HCT116 (cell line): ENCODE data around the gene ISX. TPM values are rescaled to one million over a fixed set of nuclear protein-coding genes. Genes with fewer than 3 reads are reported as not detected.
A peak's percentile ranks its signal among the peaks of the same experiment; 100 is the strongest.

Source experiments
- ATAC-seq: fragments of 200-7000 bp; cut with Tn5 transposase; 2 replicates; pipeline ENCODE4 v1.9.1; 2020; ENCODE audit warnings: mild to moderate bottlenecking, moderate library complexity
- BruUV-seq: library from RNA; stranded (reverse); fragments of 400-500 nt; replicated peaks from 2 replicates; lab custom pipeline; 2021; lab: Mats Ljungman, UMichigan
- CTCF ChIA-PET: fragments of 300-600 bp; sonication (Branson Sonifier 250); formaldehyde crosslinking; loops from one replicate; lab custom pipeline; 2021; ENCODE audit warnings: antibody characterized with exemption; lab: Charles Lee
- POLR2A ChIA-PET: fragments of 300-600, 350-600 bp; sonication (Branson Sonifier 250); formaldehyde crosslinking; loops from one replicate; lab custom pipeline; 2021; ENCODE audit warnings: antibody characterized with exemption; lab: Charles Lee
- RAD21 ChIA-PET, 2 experiments: fragments of 300-600 bp; sonication (Branson Sonifier 250); formaldehyde crosslinking; loops; one replicate each; lab custom pipeline; 2023; ENCODE audit warnings: low total read pairs in 2 of 2; ENCODE audit not compliant: uncharacterized antibody in 2 of 2, unreplicated experiment in 2 of 2, low non-redundant PET in 1 of 2; lab: Charles Lee
- DNase-seq: peaks from one replicate; pipeline ENCODE4 v3.0.0-alpha.2; 2010; ENCODE audit warnings: low read depth, low spot score
- H2AFZ ChIP-seq: fragments of 200-600 bp; shearing (Covaris generic), sonication (generic); 2 replicates; pipeline ENCODE4 v1.6.1; 2017; ENCODE audit warnings: low read depth, mixed run types, mixed read lengths, antibody characterized with exemption, low read length; ENCODE audit not compliant: poor library complexity, severe bottlenecking
- H3K27ac ChIP-seq: 2 replicates; pipeline ENCODE4 v1.5.1; 2012; ENCODE audit warnings: low read depth, low read length
- H3K27me3 ChIP-seq: fragments of 200-600 bp; sonication (generic); 2 replicates; pipeline ENCODE4 v1.6.1; 2016; ENCODE audit warnings: mixed run types, low read length, mixed read lengths; ENCODE audit not compliant: insufficient read depth
- H3K36me3 ChIP-seq, 2 experiments: fragments of 200-500 bp in 1 of 2; fragments of 200-600 bp in 1 of 2; sonication (Bioruptor generic) in 1 of 2; sonication (generic) in 1 of 2; 2 replicates each; pipeline versions ENCODE4 v1.5.1 to v1.6.1; 2014 to 2016; ENCODE audit warnings: low read length in 2 of 2, inconsistent platforms in 1 of 2, mixed read lengths in 1 of 2, mixed run types in 1 of 2; ENCODE audit not compliant: insufficient read depth in 2 of 2, control insufficient read depth in 1 of 2
- H3K4me1 ChIP-seq, 2 experiments: fragments of 200-600 bp in 1 of 2; sonication (generic) in 1 of 2; 2 replicates each; pipeline versions ENCODE4 v1.5.1 to v1.6.1; 2012 to 2017; ENCODE audit warnings: low read length in 2 of 2, inconsistent platforms in 1 of 2, mild to moderate bottlenecking in 1 of 2, mixed read lengths in 1 of 2, mixed run types in 1 of 2, moderate library complexity in 1 of 2; ENCODE audit not compliant: insufficient read depth in 2 of 2, control insufficient read depth in 1 of 2
- H3K4me2 ChIP-seq: fragments of 200-600 bp; sonication (generic); 2 replicates; pipeline ENCODE4 v1.6.1; 2017; ENCODE audit warnings: mixed run types, low read length, mixed read lengths
- H3K4me3 ChIP-seq, 2 experiments: fragments of 200-600 bp in 1 of 2; sonication (generic) in 1 of 2; replicated peaks in 1 of 2; 2 replicates each; pipeline ENCODE4 v1.5.1; 2011 to 2016; ENCODE audit warnings: low read length in 2 of 2, control low read depth in 1 of 2, low read depth in 1 of 2, mild to moderate bottlenecking in 1 of 2, mixed read lengths in 1 of 2, mixed run types in 1 of 2
- H3K79me2 ChIP-seq: fragments of 200-600 bp; sonication (generic); 2 replicates; pipeline ENCODE4 v1.6.1; 2017; ENCODE audit warnings: mild to moderate bottlenecking, mixed run types, low read length, moderate library complexity, mixed read lengths; ENCODE audit not compliant: insufficient read depth
- H3K9ac ChIP-seq: fragments of 200-600 bp; sonication (generic); 2 replicates; pipeline ENCODE4 v1.6.1; 2016; ENCODE audit warnings: low read length, mixed read lengths
- H3K9me2 ChIP-seq: fragments of 200-600 bp; sonication (generic), shearing (Covaris generic); 2 replicates; pipeline ENCODE4 v1.6.1; 2017; ENCODE audit warnings: mixed run types, mild to moderate bottlenecking, moderate library complexity; ENCODE audit not compliant: insufficient read depth
- H3K9me3 ChIP-seq, 2 experiments: fragments of 200-500 bp in 1 of 2; fragments of 200-600 bp in 1 of 2; sonication (Bioruptor generic) in 1 of 2; sonication (generic) in 1 of 2; 2 replicates each; pipeline ENCODE4 v1.6.1; 2014 to 2017; ENCODE audit warnings: low read length in 2 of 2, mixed read lengths in 2 of 2, inconsistent platforms in 1 of 2, low read depth in 1 of 2, mild to moderate bottlenecking in 1 of 2, mixed run types in 1 of 2, moderate library complexity in 1 of 2; ENCODE audit not compliant: control insufficient read depth in 1 of 2, insufficient read depth in 1 of 2
- H4K20me1 ChIP-seq: fragments of 200-600 bp; sonication (generic), shearing (Covaris generic); 2 replicates; pipeline ENCODE4 v1.6.1; 2017; ENCODE audit warnings: mixed run types, mild to moderate bottlenecking, moderate library complexity; ENCODE audit not compliant: insufficient read depth
- ELF1 ChIP-seq: IDR thresholded peaks from 2 replicates; pipeline ENCODE4 v1.6.1; 2012; ENCODE audit warnings: low read depth, borderline replicate concordance
- JUND ChIP-seq: IDR thresholded peaks from 2 replicates; pipeline ENCODE4 v1.6.1; 2012
- RAD21 ChIP-seq: IDR thresholded peaks from 2 replicates; pipeline ENCODE4 v1.6.1; 2012; ENCODE audit warnings: low read depth, mild to moderate bottlenecking
- ZFX ChIP-seq: fragments of 450-650 bp; IDR thresholded peaks from 2 replicates; pipeline ENCODE4 v1.6.1; 2017
- ZNF274 ChIP-seq: fragments of 200-500 bp; sonication (Bioruptor generic); IDR thresholded peaks from 2 replicates; pipeline ENCODE4 v1.6.1; 2014; ENCODE audit warnings: mild to moderate bottlenecking, low read depth, low read length, inconsistent platforms
- intact Hi-C: fragments of 100-400 bp; cut with micrococcal nuclease; formaldehyde crosslinking; loops from 2 replicates; pipeline ENCODE4 v1.10.0; 2022
- total RNA-seq: library from RNA; stranded (reverse); gene quantifications from one replicate; pipeline ENCODE4 v1.2.1, GENCODE V29; 2021; ENCODE audit not compliant: unreplicated experiment
- TF ChIP-seq, protein P1 (sequence below), 3 experiments: fragments of 200-600 bp in 1 of 3; sonication (generic) in 1 of 3; IDR thresholded peaks in 2 of 3; conservative IDR thresholded peaks in 1 of 3; 2 replicates each; pipeline ENCODE4 v1.5.1; 2012 to 2017; ENCODE audit warnings: low read depth in 2 of 3, low read length in 2 of 3, antibody characterized with exemption in 1 of 3, borderline replicate concordance in 1 of 3, control low read depth in 1 of 3, mild to moderate bottlenecking in 1 of 3, mixed read lengths in 1 of 3, mixed run types in 1 of 3, moderate library complexity in 1 of 3; ENCODE audit not compliant: insufficient read depth in 1 of 3

Gene ISX
- total RNA-seq, 1 experiment from 2014 or later: not detected

DNA sequence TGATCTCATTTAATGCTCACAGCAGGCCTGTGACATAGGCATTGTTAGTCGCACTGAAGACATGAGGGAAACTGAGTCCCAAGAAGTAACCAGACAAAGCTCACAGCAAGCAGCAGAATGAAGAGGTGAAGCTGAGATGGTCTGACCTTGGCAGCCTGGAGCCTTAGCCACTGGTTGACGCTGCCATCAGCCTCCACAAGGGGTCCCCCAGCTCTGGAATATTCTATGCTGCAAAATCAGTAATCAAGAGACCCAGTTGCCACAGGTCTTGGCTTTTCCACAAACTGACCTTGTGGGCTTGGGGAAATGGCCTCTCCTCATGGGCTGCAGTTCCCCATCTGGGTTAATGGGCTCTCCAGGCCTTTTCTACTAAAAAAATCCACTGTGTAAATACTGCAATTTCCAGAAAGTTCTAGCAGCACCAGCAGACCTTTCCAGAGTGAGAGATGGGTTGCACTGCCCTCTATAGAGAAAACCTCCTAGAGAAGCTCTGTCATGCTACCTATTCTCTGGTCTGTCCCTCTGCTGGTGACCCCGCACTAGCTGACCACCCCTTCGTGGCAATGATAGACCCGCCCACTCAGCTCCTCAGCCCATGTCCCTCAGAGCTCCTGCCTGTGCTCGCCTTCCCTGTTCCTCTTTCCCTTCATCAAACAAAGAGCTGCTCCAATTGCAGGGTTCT is 22.6 kb upstream of the ISX start:
- H3K4me1 ChIP-seq: no peaks in the 10 kb centered on the region
- H3K9me3 ChIP-seq: no peaks in the 10 kb centered on the region
- POLR2A ChIA-PET: no interaction called here
- no peak overlapping the region for H2AFZ ChIP-seq
- no peaks in the 10 kb centered on the region for H3K79me2 ChIP-seq
- H3K36me3 ChIP-seq: no peaks in the 10 kb centered on the region
- no peak overlapping the region for H3K4me2 ChIP-seq
- BruUV-seq: no TSS peak
- H3K27me3 ChIP-seq: peaks cover 10% of the 10 kb centered on the region; the same call in 1 of the 2 replicates
- TF ChIP-seq, protein P1, sequence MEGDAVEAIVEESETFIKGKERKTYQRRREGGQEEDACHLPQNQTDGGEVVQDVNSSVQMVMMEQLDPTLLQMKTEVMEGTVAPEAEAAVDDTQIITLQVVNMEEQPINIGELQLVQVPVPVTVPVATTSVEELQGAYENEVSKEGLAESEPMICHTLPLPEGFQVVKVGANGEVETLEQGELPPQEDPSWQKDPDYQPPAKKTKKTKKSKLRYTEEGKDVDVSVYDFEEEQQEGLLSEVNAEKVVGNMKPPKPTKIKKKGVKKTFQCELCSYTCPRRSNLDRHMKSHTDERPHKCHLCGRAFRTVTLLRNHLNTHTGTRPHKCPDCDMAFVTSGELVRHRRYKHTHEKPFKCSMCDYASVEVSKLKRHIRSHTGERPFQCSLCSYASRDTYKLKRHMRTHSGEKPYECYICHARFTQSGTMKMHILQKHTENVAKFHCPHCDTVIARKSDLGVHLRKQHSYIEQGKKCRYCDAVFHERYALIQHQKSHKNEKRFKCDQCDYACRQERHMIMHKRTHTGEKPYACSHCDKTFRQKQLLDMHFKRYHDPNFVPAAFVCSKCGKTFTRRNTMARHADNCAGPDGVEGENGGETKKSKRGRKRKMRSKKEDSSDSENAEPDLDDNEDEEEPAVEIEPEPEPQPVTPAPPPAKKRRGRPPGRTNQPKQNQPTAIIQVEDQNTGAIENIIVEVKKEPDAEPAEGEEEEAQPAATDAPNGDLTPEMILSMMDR (IDR thresholded peaks at IDR 0.05 in 2 of 3, conservative IDR thresholded peaks at IDR 0.05 in 1 of 3; ENCODE audit: borderline replicate concordance in 1 of 3, insufficient read depth in 1 of 3, low read depth in 2 of 3, low read length in 2 of 3): peak; percentile 8 to 40 (median 40); a peak in 5 of 6 replicates
- TF ChIP-seq RAD21: peak; percentile 29; the same call in 1 of the 2 replicates
- TF ChIP-seq ZNF274: no peak
- TF ChIP-seq, all 23 proteins: peak for 2
- H3K4me3 ChIP-seq: no peak overlapping the region
- ATAC-seq (peak; percentile 61), DNase-seq (no peak)
- RAD21 ChIA-PET: interaction anchor here in 1 of 2 experiments (0.6 to 1.0 kb wide), 2 partner anchors 107 to 153 kb away, joined by 3 to 4 read pairs; no protein-coding TSS in a partner anchor
- H3K9ac ChIP-seq: no peak overlapping the region
- no peaks in the 10 kb centered on the region for H4K20me1 ChIP-seq
- no peak overlapping the region for H3K27ac ChIP-seq
- H3K9me2 ChIP-seq: no peaks in the 10 kb centered on the region
- CTCF ChIA-PET: interaction anchor here (0.6 to 1.7 kb wide), 9 partner anchors 19 to 188 kb away, joined by 3 to 14 read pairs (median 4); no protein-coding TSS in a partner anchor
- intact Hi-C loops: loop anchor here (1.0 to 10.0 kb wide), 2 partner anchors 107 to 191 kb away; no protein-coding TSS in a partner anchor

DNA sequence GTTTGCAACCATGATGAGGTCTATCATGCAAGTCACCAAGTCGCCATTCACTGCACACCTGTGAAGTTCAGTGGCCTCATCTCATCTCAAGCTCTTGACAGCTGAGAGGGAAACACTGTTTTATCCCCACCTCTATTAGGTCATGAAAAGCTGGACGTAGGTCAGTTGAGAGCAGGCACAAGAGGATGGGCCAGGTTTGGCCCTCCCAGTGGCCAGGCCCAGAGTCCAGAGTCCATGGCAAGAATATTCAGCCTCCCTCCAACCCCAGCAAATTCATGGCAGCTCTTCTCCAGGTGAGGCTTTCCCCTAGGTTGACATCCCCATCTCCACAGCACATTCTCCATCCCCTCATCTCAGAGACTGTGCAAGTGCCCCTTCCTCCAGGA is 22.0 kb upstream of the ISX start:
- H3K27ac ChIP-seq: no peak overlapping the region
- H3K9me3 ChIP-seq: no peaks in the 10 kb centered on the region
- H3K36me3 ChIP-seq: no peaks in the 10 kb centered on the region
- ATAC-seq (no peak), DNase-seq (no peak)
- no peak overlapping the region for H3K4me2 ChIP-seq
- H4K20me1 ChIP-seq: no peaks in the 10 kb centered on the region
- peaks cover 10% of the 10 kb centered on the region; the same call in 1 of the 2 replicates for H3K27me3 ChIP-seq
- BruUV-seq: no TSS peak
- TF ChIP-seq ELF1 (no peak), ZFX (no peak), JUND (no peak)
- TF ChIP-seq, protein P1 (IDR thresholded peaks at IDR 0.05 in 2 of 3, conservative IDR thresholded peaks at IDR 0.05 in 1 of 3; ENCODE audit: borderline replicate concordance in 1 of 3, insufficient read depth in 1 of 3, low read depth in 2 of 3, low read length in 2 of 3): no peak
- H3K9me2 ChIP-seq: no peaks in the 10 kb centered on the region
- no peak overlapping the region for H3K9ac ChIP-seq
- ChIA-PET RAD21 (interaction anchor here in 1 of 2 experiments (0.6 kb wide), 1 partner anchor 152 kb away, joined by 4 read pairs; no protein-coding TSS in a partner anchor), POLR2A (no interaction called here), CTCF (interaction anchor here (1.1 to 1.7 kb wide), 8 partner anchors 20 to 187 kb away, joined by 3 to 14 read pairs (median 4); no protein-coding TSS in a partner anchor)
- H3K4me1 ChIP-seq: no peaks in the 10 kb centered on the region
- no peak overlapping the region for H2AFZ ChIP-seq
- H3K79me2 ChIP-seq: no peaks in the 10 kb centered on the region
- no peak overlapping the region for H3K4me3 ChIP-seq
- intact Hi-C loops: loop anchor here (1.0 to 10.0 kb wide), 2 partner anchors 106 to 191 kb away; no protein-coding TSS in a partner anchor
